Measurements from ENCODE around the gene SPATS2.

GRCh38 chr12:49566361-49566760 lies 199.1 kb downstream of the SPATS2 start:
- TF ChIP-seq TEAD4 (IDR thresholded peaks at IDR 0.05): no peak
- no peak for TF ChIP-seq RAD21 (IDR thresholded peaks at IDR 0.05; ENCODE audit: low read depth)
- TF ChIP-seq USF1 (IDR thresholded peaks at IDR 0.05): no peak
- TF ChIP-seq ZBTB7A (IDR thresholded peaks at IDR 0.05; ENCODE audit: low read depth): no peak
- no peak for TF ChIP-seq EP300 (IDR thresholded peaks at IDR 0.05; ENCODE audit: borderline replicate concordance)
- TF ChIP-seq, protein P1, sequence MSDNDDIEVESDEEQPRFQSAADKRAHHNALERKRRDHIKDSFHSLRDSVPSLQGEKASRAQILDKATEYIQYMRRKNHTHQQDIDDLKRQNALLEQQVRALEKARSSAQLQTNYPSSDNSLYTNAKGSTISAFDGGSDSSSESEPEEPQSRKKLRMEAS (IDR thresholded peaks at IDR 0.05): no peak
- no peak for TF ChIP-seq CEBPB (IDR thresholded peaks at IDR 0.05)

Measured in Ishikawa (cell line).